GM12878 (cell line): ENCODE measurements around the gene CNTN3. TPM values are rescaled to one million over a fixed set of nuclear protein-coding genes. Genes with fewer than 3 reads are reported as not detected.

Experiments
- ATAC-seq: fragments of 200-7000 bp; cut with Tn5 transposase; 3 replicates; pipeline ENCODE4 v1.9.1; 2020; ENCODE audit warnings: mild to moderate bottlenecking, moderate library complexity
- BruUV-seq: library from RNA; stranded (reverse); fragments of 400-500 nt; replicated peaks from 2 replicates; lab custom pipeline; 2021; lab: Mats Ljungman, UMichigan
- CTCF ChIA-PET: fragments of 300-600 bp; sonication (Branson Sonifier 250); formaldehyde crosslinking; extraction: SDS; loops from one replicate; lab custom pipeline; 2021; ENCODE audit warnings: inconsistent platforms; lab: Yijun Ruan, JAX
- POLR2A ChIA-PET: fragments of 350-600 bp; formaldehyde crosslinking; extraction: SDS; loops from one replicate; lab custom pipeline; 2021; ENCODE audit warnings: inconsistent platforms; lab: Charles Lee
- RAD21 ChIA-PET: fragments of 300-600 bp; sonication (Branson Sonifier 250); formaldehyde crosslinking; loops from one replicate; lab custom pipeline; 2023; ENCODE audit warnings: antibody characterized with exemption; ENCODE audit not compliant: unreplicated experiment; lab: Charles Lee
- SMC1A ChIA-PET: fragments of 300-600 bp; sonication (Branson Sonifier 250); formaldehyde crosslinking; loops from one replicate; lab custom pipeline; 2023; ENCODE audit not compliant: unreplicated experiment, uncharacterized antibody; lab: Charles Lee
- DNase-seq: peaks from one replicate; pipeline ENCODE4 v3.0.0-alpha.2; 2011; ENCODE audit warnings: low read depth, low spot score
- FAIRE-seq: peaks from 3 replicates; lab custom pipeline; 2011; peaks lifted over from hg19 to GRCh38; lab: Jason Lieb, UNC
- H2AFZ ChIP-seq: 2 replicates; pipeline ENCODE4 v1.6.0; 2011; ENCODE audit warnings: low read depth, low read length, control low read depth; ENCODE audit not compliant: control insufficient read depth
- H3K27ac ChIP-seq: 2 replicates; pipeline ENCODE4 v1.5.1; 2011; ENCODE audit warnings: control low read depth; ENCODE audit not compliant: control insufficient read depth, insufficient read depth
- H3K27me3 ChIP-seq, 2 experiments: replicated peaks in 1 of 2; 2 replicates each; pipeline versions ENCODE4 v1.6.0 to v1.6.1; 2011; ENCODE audit warnings: low read length in 1 of 2; ENCODE audit not compliant: control insufficient read depth in 2 of 2, insufficient read depth in 2 of 2
- H3K36me3 ChIP-seq, 2 experiments: 2 replicates each; pipeline ENCODE4 v1.5.1; 2011; ENCODE audit warnings: low read length in 1 of 2; ENCODE audit not compliant: control insufficient read depth in 2 of 2, insufficient read depth in 2 of 2
- H3K4me1 ChIP-seq: 2 replicates; pipeline ENCODE4 v1.6.1; 2011; ENCODE audit warnings: mild to moderate bottlenecking, low read length, moderate library complexity, mixed read lengths; ENCODE audit not compliant: control insufficient read depth, insufficient read depth
- H3K4me2 ChIP-seq: 2 replicates; pipeline ENCODE4 v1.6.0; 2011; ENCODE audit warnings: control low read depth; ENCODE audit not compliant: control insufficient read depth, insufficient read depth
- H3K4me3 ChIP-seq: fragments of 200-600 bp; sonication (generic); 2 replicates; pipeline ENCODE4 v1.5.1; 2016
- H3K79me2 ChIP-seq: 2 replicates; pipeline ENCODE4 v1.6.0; 2011; ENCODE audit warnings: low read length; ENCODE audit not compliant: control insufficient read depth, insufficient read depth
- H3K9ac ChIP-seq: 2 replicates; pipeline ENCODE4 v1.8.0; 2011; ENCODE audit warnings: low read length, control low read depth, mixed read lengths; ENCODE audit not compliant: control insufficient read depth, insufficient read depth
- H3K9me3 ChIP-seq: replicated peaks from 3 replicates; pipeline ENCODE4 v1.5.1; 2011; ENCODE audit warnings: mild to moderate bottlenecking, low read length; ENCODE audit not compliant: control insufficient read depth, insufficient read depth
- H4K20me1 ChIP-seq: 2 replicates; pipeline ENCODE4 v1.6.0; 2011; ENCODE audit not compliant: control insufficient read depth, insufficient read depth
- ATF7 ChIP-seq: fragments of 450-650 bp; IDR thresholded peaks from 2 replicates; pipeline ENCODE4 v1.6.1; 2016; ENCODE audit warnings: low read depth, mild to moderate bottlenecking
- CREB1 ChIP-seq: IDR thresholded peaks from 2 replicates; pipeline ENCODE4 v1.6.1; 2012; ENCODE audit warnings: low read depth, mild to moderate bottlenecking, inconsistent platforms
- MYC ChIP-seq: IDR thresholded peaks from 2 replicates; pipeline ENCODE4 v1.6.1; 2011; ENCODE audit warnings: mild to moderate bottlenecking, low read length, moderate library complexity, inconsistent platforms; ENCODE audit not compliant: insufficient read depth, insufficient replicate concordance, insufficient read length, severe bottlenecking
- NR2C2 ChIP-seq: IDR thresholded peaks from 2 replicates; pipeline ENCODE4 v1.6.1; 2011; ENCODE audit warnings: borderline replicate concordance, low read depth; ENCODE audit not compliant: control insufficient read depth, insufficient read length
- RBBP5 ChIP-seq: fragments of 200-600 bp; sonication (generic); conservative IDR thresholded peaks from 2 replicates; pipeline ENCODE4 v1.6.1; 2016
- SP1 ChIP-seq: IDR thresholded peaks from one replicate; pipeline ENCODE4 v1.6.1; 2011; ENCODE audit warnings: low read depth, low read length
- SUPT20H ChIP-seq: IDR thresholded peaks from 2 replicates; pipeline ENCODE4 v1.6.1; 2011; ENCODE audit warnings: low read depth, mild to moderate bottlenecking, low read length, moderate library complexity, borderline replicate concordance; ENCODE audit not compliant: control insufficient read depth
- WGBS: methylation state at CpG from one replicate; pipeline ENCODE4 v1.1.6; 2016; ENCODE audit warnings: low lambda C conversion rate; ENCODE audit not compliant: insufficient replicate concordance, insufficient coverage; ENCODE audit errors: missing lambda C conversion rate; 5-methylcytosine and 5-hydroxymethylcytosine counted together
- in situ Hi-C: fragments of 300-500 bp; cut with MboI; formaldehyde crosslinking; loops from 9 replicates; pipeline ENCODE4 v1.14.3; 2018; ENCODE audit warnings: mixed read lengths
- intact Hi-C: fragments of 100-400 bp; cut with micrococcal nuclease; formaldehyde crosslinking; loops from one replicate; pipeline ENCODE4 v1.14.2; 2022; ENCODE audit not compliant: unreplicated experiment
- polyA plus RNA-seq, 11 experiments: library from polyadenylated mRNA; depleted of rRNA in 4 of 11; unstranded in 6 of 11; stranded (reverse) in 5 of 11; fragments of >200 nt; fragmentation: Nextera tagmentation in 4 of 11; fragmentation: Illumina TruSeq in 1 of 11; extraction: Ambion mirVana in 4 of 11; extraction: Trizol in 1 of 11; gene quantifications; 1 replicate in 1 of 11; 2 replicates in 10 of 11; pipeline versions ENCODE4 v1.2.1 to v1.2.3, GENCODE V29; 2011 to 2016; ENCODE audit warnings: inconsistent platforms in 2 of 11, missing spikeins in 2 of 11, low read depth in 1 of 11
- total RNA-seq, 4 experiments: library from RNA; depleted of rRNA in 3 of 4; stranded (reverse); fragments of >200 nt in 3 of 4; fragmentation: Illumina TruSeq in 1 of 4; extraction: Trizol in 1 of 4; gene quantifications; 2 replicates each; pipeline versions ENCODE4 v1.2.1 to v1.2.3, GENCODE V29; 2013 to 2021
- TF ChIP-seq, protein P1 (sequence below): fragments of 450-650 bp; IDR thresholded peaks from 2 replicates; pipeline ENCODE4 v1.6.1; 2017; ENCODE audit warnings: mild to moderate bottlenecking, moderate library complexity

Gene CNTN3
- total and polyA plus RNA-seq, 10 of the 15 experiments (the other 5 are each of a cell fraction or from before 2014, with no cell fraction given) = 0.14 TPM; not detected in 9

DNA sequence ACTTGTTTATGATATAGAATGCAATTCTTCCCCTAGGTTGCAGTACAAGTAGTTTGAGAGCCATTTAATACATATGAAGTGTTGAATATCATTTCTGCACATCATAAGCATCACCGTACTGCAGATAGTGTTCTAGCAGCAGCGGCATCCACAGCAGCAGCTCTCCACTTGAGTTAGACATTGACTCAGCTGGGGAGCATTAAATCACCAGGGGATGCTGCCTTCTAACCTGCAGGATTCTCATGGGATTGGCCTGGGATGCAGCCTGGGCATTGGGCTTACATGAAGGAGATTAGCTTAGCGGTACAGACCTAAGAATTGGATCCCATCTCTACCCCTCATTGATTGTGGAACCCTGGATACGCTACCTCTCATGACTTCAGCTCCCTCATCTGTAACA, 43.3 kb downstream of the CNTN3 start:
- no peak overlapping the region for H2AFZ ChIP-seq
- ChIA-PET SMC1A (no interaction called here), RAD21 (no interaction called here), CTCF (interaction anchor here (0.6 kb wide), 1 partner anchor 878 kb away, joined by 4 read pairs; no protein-coding TSS in a partner anchor), POLR2A (no interaction called here)
- H3K4me2 ChIP-seq = no peak overlapping the region
- FAIRE-seq = no peak
- no peaks in the 10 kb centered on the region for H3K9me3 ChIP-seq
- no TSS peak for BruUV-seq
- H3K9ac ChIP-seq = no peak overlapping the region
- DNase-seq = no peak
- H4K20me1 ChIP-seq = no peaks in the 10 kb centered on the region
- no peak overlapping the region for H3K4me3 ChIP-seq
- TF ChIP-seq SUPT20H = no peak
- no peak for TF ChIP-seq SP1
- TF ChIP-seq ATF7 = no peak
- TF ChIP-seq MYC = no peak
- TF ChIP-seq, protein P1, sequence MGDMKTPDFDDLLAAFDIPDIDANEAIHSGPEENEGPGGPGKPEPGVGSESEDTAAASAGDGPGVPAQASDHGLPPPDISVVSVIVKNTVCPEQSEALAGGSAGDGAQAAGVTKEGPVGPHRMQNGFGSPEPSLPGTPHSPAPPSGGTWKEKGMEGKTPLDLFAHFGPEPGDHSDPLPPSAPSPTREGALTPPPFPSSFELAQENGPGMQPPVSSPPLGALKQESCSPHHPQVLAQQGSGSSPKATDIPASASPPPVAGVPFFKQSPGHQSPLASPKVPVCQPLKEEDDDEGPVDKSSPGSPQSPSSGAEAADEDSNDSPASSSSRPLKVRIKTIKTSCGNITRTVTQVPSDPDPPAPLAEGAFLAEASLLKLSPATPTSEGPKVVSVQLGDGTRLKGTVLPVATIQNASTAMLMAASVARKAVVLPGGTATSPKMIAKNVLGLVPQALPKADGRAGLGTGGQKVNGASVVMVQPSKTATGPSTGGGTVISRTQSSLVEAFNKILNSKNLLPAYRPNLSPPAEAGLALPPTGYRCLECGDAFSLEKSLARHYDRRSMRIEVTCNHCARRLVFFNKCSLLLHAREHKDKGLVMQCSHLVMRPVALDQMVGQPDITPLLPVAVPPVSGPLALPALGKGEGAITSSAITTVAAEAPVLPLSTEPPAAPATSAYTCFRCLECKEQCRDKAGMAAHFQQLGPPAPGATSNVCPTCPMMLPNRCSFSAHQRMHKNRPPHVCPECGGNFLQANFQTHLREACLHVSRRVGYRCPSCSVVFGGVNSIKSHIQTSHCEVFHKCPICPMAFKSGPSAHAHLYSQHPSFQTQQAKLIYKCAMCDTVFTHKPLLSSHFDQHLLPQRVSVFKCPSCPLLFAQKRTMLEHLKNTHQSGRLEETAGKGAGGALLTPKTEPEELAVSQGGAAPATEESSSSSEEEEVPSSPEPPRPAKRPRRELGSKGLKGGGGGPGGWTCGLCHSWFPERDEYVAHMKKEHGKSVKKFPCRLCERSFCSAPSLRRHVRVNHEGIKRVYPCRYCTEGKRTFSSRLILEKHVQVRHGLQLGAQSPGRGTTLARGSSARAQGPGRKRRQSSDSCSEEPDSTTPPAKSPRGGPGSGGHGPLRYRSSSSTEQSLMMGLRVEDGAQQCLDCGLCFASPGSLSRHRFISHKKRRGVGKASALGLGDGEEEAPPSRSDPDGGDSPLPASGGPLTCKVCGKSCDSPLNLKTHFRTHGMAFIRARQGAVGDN = no peak
- TF ChIP-seq NR2C2 = no peak
- TF ChIP-seq CREB1 = no peak
- TF ChIP-seq RBBP5 = no peak
- intact Hi-C loops = no loop called here
- no peak overlapping the region for H3K27ac ChIP-seq
- no peaks in the 10 kb centered on the region for H3K27me3 ChIP-seq
- no peaks in the 10 kb centered on the region for H3K79me2 ChIP-seq
- ATAC-seq = no peak
- H3K36me3 ChIP-seq = no peaks in the 10 kb centered on the region
- in situ Hi-C loops = no loop called here
- 54% methylated on average over 4 of the region's 4 CpGs for WGBS
- no peaks in the 10 kb centered on the region for H3K4me1 ChIP-seq
